T-helper 2 cell treated with Interferon-gamma antibody and Interleukin-4, amounts not matched to agents 100 ng/mL and 5 ng/mL, for 36 hours (primary cell): ENCODE data around the gene LIX1L. TPM values are rescaled to one million over a fixed set of nuclear protein-coding genes. Genes with fewer than 3 reads are reported as not detected.

Experiments
- intact Hi-C: fragments of 100-400 bp; cut with micrococcal nuclease; formaldehyde crosslinking; loops from one replicate; pipeline ENCODE4 v1.15.1; 2023
- total RNA-seq: library from RNA; stranded (reverse); gene quantifications from 2 replicates; pipeline ENCODE4 v1.2.3, GENCODE V29; 2022

The LIX1L gene
- 39.3 and 41.5 TPM in 2 replicates for total RNA-seq

DNA sequence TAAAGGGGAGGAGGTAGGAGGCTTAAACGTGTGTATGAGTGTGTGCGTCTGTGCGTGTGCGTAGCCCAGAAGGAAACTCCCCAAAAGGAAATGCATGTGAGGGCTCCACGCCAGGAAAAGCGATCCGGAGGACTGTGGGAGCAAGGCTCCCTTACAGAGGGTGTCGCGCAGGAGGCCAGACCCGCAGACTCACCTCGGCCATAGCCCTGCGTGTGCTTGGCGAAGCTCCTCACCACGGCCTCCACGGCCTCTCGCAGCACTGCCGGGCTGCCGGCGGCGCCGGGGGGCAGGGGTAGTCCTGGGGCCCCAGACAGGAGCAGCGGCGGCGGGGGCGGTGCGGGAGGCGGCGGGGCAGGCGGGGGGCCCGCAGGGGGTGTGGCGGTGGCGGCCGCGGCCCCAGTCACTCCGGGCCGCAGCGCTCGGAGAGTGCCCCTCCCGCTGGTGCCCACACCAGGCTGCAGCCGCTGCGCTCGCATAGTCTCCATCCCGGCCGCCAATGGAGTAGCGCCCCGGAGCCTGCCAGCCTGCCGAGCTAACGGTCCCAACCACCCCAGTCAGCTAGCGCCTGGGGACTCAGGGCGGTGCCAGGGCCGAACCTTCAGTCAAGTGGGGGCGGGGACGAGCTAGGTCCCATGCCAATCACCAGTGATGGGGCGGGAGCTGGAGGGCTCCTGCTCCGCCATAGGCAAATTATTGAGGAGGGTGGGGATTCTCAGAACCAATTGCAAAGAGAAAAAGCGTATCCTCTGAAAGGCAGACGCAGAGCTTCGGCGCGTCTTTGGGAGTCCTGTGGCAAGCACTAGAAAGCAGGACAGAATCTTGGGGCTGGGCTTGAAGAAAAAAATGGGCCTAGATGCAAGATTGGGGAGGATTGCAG, at the start of gene LIX1L:
Gene LIX1L, minus strand, starts transcription at position 575 of the 877 bp plus-strand sequence. Its CDS starts 90 bp downstream, at position 485.
- intact Hi-C loops: loop anchor here (1.0 to 2.0 kb wide), 7 partner anchors 22 to 98 kb away; partner anchors contain the start of genes ANKRD35, PEX11B, PIAS3 and RBM8A

DNA sequence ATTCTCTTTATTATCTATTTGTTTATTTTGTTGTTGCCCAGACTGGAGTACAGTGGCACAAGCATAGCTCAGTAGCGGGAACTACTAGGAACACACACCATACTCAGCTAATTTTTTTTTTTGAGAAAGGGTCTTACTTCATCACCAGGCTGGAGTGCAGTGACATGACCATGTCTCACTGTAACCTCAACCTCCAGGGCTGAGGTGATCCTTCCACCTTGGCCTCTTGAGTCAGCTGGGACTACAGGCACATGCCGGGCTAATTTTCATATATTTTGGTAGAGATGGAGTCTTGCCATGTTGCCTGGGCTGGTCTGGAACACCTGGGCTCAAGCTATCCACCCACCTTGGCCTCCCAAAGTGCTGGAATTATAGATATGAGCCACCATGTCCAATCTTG, 43.9 kb upstream of the LIX1L start:
- intact Hi-C loops: no loop called here

DNA sequence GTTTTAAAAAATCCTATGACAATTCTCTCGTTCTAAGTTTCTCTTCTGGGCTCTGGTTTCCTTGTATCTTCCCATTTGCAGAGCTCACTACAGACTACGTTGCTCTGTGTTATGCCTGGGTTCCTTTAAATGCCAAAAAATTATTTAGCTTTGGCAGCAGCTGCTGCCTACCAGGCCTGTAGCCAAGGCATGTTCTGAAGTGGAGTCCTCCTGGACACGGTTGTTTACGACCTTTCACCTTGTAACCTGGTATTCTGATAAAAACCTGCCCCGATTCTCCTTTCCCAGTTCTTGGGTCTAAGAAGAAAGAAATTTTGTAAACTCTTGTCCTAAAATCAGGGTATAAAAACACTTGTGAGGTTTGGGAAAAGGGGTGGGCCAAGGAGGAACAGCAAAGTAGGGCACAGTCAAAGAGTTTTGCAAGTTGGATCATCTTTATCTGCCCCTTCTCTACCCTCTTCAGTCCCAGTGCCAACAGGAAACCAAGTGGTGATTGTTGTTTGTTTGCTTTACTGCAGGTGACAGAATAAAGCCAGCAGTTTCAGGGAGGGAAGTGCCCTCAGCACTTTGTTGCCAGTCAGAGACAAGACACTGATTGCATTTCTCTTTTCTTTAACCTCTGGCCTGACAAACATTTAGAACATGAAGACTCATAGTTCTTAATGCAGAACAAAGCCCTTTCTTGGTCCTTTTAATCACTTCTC, 41.7 kb upstream of the LIX1L start:
- intact Hi-C loops: no loop called here

DNA sequence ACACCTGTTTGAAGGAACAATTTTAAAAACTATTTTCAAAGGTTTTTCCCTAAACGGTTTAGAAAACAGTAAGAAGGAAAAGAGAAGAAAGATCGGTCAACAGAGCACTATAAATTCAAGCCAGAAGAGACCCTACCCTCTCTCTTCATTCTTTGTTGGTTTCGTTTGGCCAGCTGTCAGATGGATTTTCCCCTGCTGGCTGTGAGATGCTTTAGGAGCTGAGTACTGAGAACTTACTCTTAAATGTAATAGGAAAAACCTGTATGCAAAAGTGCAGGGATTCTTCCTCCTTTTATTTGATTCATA, 39.9 kb upstream of the LIX1L start:
- intact Hi-C loops: loop anchor here (1.0 to 2.0 kb wide), 4 partner anchors 39 to 79 kb away; partner anchors contain the start of genes PEX11B and RBM8A

DNA sequence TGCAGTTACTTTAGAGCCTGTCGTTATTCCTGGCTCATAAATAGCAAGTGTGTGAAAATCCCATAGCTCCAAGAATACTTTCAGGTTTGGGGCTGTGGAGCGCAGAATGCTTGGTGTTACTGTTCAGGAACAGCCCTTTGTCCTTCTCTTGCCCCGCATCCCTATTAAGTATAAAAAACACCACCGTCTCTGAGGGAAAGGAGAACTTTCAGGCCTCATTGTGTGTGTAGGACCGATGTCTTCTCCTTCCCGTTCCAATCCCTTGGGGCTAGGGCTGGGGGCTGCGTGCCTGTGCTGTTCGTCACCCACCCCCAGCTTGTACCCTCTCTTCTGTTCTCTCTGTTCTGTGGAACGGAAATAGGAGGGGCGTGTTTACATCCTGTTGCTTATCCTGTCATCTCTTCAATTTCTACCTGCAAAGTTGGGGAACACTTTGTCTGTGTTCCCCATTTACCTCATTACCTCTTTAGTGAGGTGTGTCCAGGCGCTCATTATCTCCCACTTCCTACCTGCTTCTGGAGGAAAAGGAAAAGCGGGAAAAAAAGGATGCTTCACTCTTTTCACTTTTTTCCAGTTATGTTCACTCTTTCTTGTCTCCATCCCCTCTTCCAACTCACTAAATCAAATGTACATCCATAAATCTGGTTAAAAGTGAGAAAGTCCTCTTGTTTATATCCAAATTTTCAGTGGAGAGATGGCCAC, 39.4 kb upstream of the LIX1L start:
- intact Hi-C loops: loop anchor here (1.0 to 2.0 kb wide), 4 partner anchors 40 to 78 kb away; partner anchors contain the start of genes PEX11B and RBM8A

DNA sequence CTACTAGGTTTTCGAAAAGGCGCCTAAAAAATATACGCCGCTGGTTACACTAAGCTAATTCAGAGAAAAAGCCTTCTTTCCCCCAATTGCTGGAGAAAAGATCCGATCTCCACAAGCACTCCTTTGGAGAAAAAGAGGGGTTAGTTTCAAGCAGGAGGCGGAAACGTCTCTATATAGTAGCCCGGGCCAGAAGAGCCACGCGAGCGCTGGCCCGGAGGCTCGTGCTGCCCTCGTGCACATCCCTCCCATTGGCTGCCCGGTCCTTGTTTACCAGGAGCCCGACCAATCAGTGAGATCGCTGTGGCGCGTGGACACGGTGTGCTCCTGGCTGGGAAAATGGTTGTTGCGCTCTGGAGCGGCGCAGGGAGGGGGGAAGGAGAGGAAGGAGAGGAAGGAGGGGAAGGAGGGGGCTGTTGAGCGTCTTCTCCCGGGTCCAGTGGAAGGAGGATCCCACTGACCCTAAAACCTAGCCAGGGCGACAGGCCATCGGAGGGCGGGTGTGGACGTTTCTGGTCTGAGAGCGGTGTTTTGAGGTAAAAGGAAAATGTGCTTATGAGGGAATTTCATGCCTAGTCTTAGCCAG, 38.7 kb upstream of the LIX1L start, which contains the start of gene TXNIP:
Gene TXNIP, minus strand, starts transcription at position 147 of the 583 bp plus-strand sequence. CDS start 313 bp downstream, outside the sequence.
- intact Hi-C loops: loop anchor here (1.0 to 2.0 kb wide), 6 partner anchors 11 to 78 kb away; partner anchors contain the start of genes PEX11B and RBM8A

DNA sequence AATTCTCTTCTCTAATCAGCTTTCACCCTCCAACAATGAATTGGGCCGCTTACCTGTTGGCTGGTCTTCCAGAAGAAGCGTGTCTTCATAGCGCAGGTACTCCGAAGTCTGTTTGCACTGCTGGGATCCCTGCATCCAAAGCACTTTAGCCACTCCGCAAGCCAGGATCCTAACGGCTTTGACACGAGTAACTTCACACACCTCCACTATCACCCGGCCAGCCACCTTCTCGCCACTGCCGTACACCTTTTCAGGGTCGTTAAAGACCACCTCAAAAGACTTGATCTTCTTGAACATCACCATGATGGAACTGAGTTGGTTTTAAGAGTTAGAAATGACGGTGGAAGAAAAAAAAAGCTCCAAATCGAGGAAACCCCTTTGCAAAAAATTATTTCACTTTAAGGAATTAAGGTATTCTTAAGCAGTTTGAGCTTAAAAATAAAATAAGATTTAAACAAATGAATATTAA, 38.2 kb upstream of the LIX1L start:
- intact Hi-C loops: loop anchor here (1.0 to 2.0 kb wide), 5 partner anchors 11 to 77 kb away; partner anchors contain the start of gene PEX11B

DNA sequence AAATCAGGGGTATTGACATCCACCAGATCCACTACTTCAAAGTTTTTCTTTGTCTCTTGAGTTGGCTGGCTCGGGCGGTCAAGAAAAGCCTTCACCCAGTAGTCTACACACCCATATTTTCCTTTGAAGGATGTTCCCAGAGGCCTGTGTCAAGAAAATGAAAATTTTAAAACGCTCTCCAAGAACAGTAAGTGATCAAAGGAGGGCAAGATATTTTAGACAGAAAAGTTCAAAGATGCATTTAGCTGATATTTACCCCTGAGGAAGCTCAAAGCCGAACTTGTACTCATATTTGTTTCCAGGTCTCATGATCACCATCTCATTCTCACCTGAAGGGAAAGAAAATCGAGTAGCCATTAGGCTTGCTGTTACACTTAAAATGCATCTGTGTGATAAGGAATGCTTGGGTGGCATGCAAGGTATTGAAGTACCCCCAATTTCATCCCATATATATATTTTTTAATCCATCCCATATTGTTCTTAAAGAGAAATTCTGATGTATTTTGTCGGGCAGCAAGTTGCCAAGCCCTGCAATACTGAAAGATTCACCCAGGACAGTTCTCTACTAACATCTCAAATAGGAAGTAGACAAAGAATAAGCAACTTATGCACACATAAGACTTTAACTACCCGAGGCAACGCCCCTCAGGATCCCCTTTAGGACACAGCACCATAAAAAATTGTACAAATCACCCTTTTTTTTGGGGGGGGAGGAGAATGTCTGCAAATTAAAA, 37.5 kb upstream of the LIX1L start:
- intact Hi-C loops: no loop called here

DNA sequence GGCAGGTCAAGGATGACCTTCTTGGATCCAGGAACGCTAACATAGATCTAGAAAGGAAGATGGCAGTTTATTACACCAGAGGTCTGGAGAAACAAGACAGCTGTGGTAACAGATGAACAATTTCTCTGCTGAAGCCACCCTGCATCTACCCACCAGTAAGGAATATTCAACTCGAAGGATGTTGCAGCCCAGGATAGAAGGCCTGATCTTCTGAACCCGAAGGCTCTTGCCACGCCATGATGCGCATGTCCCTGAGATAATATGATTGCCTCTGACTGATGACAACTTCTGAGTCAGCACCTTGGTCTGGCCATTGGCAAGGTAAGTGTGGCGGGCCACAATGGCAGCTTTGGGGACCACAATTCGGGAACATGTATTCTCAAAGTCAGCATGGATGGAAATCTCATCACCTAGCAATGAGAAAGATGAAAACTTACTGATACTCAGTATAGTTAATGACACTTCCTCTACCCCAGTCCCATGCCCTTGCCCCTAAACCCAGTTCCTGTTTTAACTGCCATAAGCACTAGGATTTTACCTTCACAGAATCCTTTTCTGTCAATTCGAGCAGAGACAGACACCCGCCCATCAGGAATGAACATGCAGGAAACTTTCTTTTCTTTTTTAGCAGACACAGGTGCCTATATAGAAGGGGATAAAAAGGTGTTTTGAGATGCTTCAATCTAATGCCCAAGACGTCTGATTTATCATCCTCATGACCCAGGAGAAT, 36.7 kb upstream of the LIX1L start:
- intact Hi-C loops: no loop called here

DNA sequence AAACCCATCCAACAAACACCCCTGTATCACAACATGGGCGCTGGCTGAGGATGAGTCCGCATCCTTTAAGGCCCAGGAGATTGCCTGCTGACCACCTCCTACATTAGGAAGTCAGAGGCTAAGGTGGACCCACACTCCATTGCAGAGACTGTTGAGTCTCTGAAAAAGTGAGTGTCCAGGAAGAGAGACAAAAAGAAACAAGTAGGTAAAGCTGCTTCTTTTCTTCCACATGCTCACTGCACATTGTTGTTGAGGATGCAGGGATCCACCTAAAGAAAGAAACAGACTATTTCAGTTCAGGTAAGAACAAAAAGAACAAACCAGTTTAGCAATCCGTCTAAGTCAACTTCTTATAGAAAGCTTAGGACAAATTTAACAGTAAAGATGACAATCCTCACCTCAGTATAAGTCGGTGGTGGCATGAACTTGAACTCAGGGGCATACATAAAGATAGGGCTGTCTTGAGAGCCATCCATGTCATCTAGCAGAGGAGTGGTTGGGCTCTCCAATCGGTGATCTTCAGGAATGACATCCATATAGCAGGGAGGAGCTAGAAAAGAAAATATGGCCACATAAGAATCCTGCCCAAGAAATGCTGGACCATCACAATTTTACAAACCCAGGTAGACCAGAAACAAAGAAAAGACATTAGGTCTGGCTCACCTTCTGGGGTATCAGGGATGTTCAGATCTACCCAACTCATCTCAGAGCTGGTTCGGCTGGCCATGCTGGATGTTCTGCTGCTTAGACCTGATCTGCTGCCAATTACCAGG, 36.0 kb upstream of the LIX1L start:
- intact Hi-C loops: no loop called here

DNA sequence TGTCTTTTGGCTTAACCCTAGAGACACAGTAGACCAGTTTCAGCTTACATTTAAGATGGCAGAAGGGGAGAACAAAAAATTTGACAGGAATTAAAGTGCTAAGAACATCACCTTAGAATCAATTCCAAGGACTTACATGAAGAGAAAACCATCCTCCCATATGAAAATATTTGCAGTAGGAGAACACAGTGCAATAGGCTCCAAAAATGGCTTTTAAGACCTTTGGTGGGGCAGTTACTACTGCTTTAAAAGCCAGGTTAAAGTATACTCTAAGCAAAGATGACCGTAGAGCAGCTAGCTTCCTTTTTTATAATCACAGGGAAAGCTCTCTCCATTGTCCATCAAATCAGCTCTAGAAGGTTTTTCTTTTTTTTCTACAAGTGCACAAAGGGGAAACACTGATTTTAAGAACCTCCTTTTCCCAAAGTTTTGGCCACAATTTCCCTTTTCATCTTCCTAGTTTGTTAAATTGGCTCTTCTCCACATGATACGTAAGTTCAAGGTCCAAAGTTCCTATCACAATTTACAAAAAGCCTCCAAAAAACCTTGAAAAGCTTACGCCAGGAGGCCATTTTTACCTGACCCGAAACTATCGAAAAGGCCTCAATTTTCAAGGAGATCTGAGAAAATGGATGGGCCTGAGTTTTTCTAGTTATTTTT, 35.3 kb upstream of the LIX1L start:
- intact Hi-C loops: no loop called here

DNA sequence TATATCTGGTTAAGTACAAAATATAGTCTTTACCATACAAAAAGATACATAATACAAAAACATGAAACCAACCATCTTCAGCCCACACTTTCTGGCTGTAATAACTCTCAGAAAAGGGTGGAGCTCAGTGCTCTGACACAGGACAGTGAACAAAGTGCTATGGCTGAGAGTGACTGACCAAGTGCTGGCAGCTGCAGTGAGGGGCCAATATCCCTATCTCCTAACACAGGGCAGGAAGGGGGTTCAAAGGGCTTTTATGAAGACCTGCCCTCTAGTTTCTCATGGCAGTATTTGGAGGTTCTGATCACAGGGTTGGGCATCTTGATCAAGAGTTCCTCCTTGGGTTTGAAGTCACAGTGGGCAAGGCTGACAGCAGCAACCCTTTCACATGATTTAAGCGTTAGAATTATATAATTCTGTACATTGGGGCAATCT, 34.7 kb upstream of the LIX1L start:
- intact Hi-C loops: no loop called here

DNA sequence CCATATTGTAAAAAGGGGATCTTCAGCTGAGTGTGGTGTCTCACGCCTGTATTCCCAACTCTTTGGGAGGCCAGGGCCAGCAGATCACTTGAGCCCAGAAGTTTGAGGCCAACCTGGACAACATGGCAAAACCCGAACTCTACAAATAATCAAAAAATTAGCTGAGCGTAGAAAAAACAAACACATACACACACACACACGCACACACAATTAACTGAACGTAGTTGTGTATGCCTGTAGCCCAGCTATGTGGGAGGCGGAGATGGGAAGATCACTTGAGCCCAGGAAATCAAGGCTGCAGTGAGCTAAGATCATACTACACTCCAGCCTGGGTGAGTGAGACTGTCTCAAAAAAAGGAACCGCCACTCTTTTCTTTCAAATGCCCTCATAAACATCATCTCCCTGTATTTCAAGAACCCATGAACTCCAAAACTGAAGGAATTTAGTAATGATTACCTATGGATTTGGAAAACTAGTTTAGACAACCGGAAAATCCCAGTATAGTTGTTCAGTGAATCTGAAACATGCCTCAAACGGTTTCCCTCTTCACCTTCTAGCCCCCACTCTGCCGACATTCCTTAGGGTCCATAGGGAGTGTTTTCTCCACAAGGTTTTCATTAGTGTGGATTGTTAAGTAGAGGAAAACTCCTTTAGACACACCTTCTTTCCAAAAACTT, 34.1 kb upstream of the LIX1L start:
- intact Hi-C loops: no loop called here

DNA sequence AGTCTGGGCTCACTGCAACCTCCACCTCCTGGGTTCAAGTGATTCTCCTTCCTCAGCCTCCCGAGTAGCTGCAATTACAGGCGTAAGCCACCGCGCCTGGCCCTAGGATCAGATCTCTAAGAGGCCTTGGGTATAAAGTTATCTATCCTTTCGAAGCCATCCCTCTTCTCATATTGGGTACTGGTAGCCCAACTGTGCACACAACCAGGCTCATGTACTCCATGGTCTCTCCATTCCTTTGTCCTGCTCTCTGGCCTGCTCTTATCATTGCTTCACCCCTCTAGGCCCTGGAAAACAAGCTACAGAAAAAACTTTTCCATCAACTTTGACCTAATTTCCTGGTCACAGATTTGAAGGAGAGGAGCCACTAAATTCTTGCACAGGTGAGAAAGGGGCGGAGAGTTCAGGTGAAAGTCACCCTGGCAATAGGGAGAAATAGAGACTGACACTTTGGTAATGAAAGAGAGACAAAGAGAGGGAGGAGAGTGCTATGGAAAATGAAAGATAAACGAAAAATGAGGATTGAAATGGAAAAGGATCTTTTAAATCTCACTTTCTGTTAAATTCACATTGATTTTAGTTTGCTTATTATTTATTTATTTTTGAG, 32.5 kb upstream of the LIX1L start:
- intact Hi-C loops: no loop called here

DNA sequence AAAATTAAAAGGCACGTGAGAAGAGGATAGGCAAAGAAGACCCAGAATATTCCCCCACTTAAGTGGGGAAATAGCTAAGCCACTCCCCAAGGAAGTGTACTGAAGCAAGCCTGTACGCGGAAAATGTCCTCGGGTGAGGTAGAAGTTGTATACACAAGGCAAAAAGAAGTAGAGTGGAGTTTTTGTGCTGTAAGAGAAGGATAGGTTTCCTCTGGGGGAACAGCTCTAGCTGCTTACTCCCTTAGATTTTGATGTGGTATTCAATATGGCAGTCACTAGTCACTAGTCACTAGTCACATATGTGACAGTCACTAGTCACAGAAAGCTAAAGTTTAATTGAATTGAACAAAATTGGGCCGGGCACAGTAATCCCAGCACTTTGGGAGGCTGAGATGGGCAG, 31.0 kb upstream of the LIX1L start:
- intact Hi-C loops: no loop called here

DNA sequence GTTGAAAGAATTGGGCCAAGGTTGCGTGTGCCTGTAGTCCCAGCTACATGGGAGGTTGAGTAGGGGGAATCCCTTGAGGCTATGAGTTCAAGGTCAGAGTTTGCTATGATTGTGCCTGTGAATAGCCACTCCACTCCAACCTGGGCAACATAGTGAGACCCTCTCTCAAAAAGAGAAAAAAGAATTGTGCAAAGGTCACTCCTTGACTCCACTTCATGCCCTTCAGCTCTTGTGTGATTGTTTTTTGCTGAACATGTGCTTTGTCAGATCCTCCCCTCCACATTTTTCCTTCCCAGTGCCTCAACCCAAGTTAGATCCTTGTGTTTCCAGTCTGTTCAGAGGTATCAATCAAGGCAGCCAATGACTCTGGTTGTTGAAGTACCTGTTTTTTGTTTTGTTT, 30.1 kb upstream of the LIX1L start:
- intact Hi-C loops: no loop called here

DNA sequence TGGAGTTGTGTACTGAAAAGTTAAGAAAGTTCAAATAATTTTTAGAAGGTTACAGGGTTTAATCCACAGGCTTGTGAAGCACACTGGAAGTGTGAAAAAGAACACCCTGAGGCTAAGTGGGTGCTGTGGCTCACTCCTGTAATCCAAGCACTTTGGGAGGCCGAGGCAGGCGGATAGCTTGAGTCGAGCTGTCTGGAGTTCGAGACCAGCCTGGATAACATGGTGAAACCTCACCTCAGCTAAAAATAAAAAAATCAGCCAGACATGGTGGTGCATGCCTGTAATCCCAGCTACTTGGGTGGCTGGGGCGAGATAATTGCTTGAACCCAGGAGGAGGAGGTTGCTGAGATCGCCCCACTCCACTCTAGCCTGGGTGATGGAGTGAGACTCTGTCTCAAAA, 28.7 kb upstream of the LIX1L start:
- intact Hi-C loops: no loop called here
